Activated T-cell treated with anti-CD3 and anti-CD28 coated beads for 1 hour (primary cell): Measurements from ENCODE around the gene KRTAP4-3.
"Not testable (repeated sequence)": the region's sequence is repeated elsewhere in the genome, so short reads cannot be mapped to it uniquely, and the experiment has no call there.

Experiments
- DNase-seq: peaks from one replicate; pipeline ENCODE4 v3.0.0-alpha.2; 2020; ENCODE audit warnings: low read depth

The KRTAP4-3 gene

DNA sequence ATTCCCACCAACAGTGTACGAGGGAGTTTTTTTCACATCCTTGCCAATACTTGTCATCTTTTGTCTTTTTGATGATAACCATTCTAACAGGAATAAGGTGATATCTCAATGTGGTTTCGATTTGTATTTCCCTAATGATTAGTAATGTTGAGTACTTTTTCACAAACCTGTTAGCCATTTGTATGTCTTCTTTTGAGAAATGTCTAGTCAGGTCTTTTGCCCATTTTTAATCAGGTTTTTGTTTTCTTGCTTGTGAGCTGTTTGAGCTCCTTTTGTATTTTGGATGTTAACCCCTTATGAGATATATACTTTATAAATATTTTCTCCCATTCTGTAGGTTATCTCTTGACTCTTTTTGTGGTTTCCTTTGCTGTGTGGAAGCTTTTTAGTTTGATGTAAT lies 16.5 kb downstream of the KRTAP4-3 start:
- no peak for DNase-seq

DNA sequence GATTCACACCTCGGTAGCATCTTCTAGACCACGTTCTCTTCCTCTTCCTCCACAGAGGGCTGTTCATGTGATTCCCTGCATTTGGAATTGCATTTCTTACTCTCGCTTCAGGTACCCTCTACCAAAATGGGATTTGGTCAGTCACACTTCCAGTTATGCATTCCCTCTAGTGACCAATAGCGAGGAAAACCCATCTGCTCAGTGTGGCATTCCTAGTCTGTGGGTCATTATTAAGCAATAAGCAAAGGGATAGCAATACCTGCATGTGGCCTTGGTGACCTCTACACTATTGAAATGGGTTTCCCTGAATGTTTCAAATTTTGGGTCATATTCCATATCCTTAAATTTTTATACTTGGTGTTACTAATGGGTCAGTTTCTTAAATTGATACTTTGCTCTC lies 18.0 kb downstream of the KRTAP4-3 start:
- no peak for DNase-seq

DNA sequence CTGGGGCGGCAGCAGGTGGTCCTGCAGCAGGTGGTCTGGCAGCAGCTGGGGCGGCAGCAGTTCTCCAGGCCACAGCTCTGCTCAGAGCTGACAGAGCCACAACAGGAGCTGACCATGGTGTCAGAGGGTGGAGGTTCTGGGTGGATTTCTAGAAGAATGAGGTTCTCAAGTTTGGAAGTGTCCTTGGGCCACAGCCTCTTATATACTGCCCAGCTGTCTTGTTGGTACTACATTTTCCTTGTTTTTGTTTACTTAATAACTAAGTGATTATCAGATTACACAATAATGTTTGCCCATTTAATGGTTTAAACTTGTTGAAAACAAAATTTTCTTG lies 18.4 kb downstream of the KRTAP4-3 start, which contains the start of gene KRTAP4-5:
Gene KRTAP4-5, minus strand, starts transcription at position 174 of the 334 bp plus-strand sequence. Its CDS starts 58 bp downstream, at position 116.
- DNase-seq, result no peak

DNA sequence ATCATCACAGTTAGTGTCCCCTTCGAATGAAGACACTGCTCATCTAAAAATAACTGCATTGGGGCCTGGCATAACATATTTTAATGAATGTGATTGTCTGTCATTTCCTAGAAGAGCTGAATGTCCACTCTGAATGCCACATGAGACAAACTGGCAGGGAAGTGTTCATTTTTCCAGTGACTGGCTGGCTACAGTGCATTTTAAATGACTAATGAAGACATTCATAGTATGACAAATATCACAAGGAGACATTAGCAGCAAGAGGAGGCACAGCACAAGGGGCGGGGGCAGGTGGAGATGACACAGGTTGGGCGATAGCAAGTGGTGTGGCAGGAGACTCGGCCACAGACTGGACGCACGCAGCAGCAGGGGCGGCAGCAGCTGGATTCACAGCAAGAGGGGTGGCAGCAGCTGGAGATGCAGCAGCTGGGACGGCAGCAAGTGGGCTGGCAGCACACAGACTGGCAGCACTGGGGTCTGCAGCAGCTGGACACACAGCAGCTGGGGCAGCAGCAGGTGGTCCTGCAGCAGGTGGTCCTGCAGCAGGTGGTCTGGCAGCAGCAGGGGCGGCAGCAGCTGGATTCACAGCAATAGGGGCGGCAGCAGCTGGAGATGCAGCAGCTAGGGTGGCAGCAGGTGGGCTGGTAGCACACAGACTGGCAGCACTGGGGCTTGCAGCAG lies 18.9 kb downstream of the KRTAP4-3 start:
- not testable (repeated sequence) for DNase-seq

DNA sequence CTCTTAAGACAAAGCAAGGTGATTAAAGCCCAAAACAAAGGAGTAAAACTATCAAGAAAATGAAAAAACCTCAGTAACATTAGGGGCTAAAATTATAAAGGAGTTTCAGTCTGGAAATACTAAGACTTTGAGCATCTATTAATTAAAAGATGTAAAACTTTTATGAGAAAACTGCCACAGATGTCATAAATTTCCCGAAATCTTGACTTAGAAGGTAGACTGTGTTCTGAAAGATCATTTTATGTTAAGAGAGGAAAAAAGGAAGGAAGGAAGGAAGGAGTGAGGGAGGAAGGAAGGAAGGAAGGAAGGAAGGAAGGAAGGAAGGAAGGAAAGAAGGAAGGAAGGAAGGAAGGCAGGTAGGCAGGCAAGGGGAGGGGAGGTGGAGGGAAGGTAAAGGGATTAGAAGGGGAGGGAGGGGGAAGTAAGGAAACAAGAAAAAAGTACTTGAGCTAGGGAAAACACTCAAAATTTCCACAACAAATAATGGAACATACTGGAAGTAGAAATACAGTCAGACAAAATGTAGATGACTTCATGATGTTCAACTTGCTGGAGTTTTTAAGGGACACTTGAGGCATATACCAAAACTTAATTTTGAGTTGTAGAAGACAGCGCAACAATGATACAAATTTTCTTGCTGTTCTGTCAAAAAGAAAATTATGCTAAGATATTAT lies 20.4 kb downstream of the KRTAP4-3 start:
- no peak for DNase-seq

DNA sequence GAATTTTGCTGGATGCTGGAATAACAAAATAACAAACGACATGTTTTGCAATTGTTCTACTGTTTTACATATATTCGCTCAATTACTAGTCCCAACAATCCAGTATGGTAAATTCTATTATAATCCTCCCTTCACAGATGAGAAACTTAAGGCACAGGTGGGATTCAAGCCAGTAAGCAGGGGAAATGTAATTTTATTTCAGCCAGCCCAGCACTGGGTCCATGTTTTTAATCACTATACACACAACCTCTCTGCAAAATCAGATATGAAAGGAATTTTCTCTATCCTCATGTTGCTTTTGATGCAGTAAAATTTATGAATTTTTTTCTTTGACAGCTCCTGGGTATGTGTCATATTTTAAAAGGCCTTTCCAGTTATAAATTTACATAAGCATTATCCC lies 22.8 kb downstream of the KRTAP4-3 start:
- DNase-seq, result no peak

DNA sequence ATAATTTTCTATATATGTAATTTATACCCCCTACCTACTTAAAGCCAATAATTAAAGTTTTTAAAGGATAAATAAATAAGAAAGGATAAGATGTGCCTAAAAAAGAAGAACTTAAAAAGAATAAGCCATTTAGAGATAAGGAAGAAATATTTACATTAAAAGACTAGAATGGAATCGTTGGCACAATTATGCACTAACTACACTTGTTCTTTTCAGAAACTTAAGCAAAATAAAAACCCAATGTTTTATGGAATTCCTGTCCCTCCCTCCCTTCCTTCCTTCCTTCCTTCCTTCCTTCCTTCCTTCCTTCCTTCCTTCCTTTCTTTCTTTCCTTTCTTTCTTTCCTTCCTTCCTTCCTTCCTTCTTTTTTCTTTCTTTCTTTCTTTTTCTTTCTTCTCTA lies 23.2 kb downstream of the KRTAP4-3 start:
- no peak for DNase-seq

DNA sequence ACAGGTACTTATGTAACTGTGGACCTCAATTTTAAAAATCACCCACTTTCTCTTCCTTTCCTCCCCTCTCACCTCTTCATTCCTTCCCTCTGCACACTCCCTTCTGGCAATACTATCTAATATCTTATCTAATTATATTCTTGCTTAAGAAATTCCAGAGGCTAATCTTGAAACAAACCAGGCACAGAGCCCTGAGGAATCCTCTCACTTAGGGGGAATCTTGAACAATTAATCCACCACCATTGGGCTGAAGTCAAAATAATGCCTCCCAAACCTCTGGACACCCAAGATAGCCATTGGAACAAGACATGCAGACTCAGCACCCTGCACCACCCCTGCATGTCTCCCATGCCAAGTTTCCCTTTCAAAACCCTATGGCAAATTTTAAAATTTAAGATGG lies 26.7 kb downstream of the KRTAP4-3 start:
- no peak for DNase-seq

DNA sequence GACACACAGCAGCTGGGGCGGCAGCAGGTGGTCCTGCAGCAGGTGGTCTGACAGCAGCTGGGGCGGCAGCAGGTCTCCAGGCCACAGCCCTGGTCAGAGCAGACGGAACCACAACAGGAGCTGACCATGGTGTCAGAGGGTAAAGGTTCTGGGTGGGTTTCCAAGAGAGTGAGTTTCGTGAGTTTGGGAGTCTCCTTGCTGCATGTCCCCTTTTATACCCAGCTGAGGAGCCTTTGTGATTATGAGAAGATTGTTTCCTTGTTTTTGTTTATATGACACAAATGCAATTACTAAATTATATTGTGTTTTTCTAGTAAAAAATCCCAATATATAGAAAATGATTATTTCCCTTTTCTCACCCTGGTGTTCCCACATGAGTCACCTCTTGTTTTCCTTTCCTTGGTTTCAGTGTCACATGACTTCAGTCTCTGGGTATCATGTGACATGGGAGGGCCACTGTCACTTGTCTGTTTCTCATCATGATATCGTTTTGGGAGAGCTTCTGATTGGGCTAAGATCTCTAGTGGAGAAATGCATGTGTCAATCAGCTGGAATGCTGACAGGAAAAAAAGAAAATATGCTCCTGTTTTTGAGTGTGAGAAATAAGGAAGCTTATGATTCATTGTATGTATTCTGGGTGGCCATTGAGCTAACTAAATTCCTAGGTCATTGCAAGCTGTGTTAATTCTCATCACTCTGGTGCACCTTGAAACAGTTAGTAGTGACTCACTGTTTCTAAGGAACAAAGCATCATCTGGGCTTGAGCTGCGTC lies 27.5 kb downstream of the KRTAP4-3 start, which contains the start of gene KRTAP4-6:
Gene KRTAP4-6, minus strand, starts transcription at position 185 of the 772 bp plus-strand sequence. Its CDS starts 57 bp downstream, at position 128.
- no peak for DNase-seq

DNA sequence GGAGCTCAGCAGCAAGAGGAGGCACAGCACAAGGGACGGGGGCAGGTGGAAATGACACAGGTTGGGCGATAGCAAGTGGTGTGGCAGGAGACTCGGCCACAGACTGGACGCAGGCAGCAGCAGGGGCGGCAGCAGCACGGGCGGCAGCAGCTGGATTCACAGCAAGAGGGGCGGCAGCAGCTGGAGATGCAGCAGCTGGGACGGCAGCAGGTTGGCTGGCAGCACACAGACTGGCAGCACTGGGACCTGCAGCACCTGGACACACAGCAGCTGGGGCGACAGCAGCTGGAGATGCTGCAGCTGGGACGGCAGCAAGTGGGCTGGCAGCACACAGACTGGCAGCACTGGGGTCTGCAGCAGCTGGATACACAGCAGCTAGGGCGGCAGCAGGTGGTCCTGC lies 28.2 kb downstream of the KRTAP4-3 start:
- not testable (repeated sequence) for DNase-seq

DNA sequence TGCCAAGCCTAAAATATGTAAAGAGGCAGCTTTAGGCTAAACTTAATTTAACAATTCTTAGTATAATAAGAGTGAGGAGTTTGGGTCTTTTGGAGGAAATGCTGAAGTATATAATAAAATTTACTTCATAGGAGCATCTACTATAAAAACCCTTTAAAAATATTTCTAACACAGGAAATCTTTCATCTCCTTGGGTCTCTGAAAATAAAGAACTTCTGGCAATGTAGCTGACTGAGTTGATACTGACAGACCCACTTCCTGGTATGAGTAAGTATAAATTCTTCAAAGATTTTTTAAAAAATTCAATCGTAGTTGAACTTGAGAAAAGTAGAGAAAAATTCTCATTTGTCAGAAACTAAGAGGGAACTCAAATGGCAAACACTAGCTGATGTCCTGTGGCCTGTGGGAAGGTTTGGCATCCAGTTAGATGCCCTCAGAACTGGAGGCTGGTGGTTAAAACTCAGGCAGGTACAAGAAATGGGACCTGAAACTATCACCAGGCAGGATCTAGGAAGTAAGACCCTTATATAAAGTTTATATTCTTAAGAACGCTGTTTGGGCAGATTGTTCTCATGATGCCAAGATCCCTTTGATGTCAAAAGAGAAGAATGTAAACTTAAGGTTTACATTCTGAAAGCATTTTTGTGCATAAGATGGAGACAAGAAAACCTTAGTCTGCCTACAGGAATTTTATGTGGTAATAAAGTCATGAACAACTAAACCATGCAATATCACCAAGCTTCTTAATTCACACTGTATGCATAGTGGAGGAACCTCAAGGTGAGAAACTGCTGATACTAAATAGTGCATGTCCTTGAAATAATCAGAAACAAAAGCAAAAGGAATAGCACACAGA lies 33.9 kb downstream of the KRTAP4-3 start:
- no peak for DNase-seq

DNA sequence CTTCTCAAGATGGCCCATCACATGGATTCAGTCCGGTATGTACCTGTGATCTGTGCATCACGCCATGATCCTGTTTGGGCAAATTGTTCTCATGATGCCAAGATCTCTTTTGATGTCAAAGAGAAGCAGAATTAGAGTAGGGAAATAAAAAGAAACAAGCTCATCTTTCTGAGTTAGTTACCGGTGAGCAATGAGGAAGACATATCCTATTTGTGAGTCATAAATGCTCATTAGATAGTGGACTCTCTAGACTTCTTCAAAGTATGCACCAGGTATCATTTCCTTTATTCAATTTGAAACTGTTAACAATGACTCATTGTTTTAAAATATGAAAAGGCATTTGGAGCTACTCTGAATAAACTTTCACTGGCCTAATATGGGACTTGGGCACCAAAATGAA lies 36.0 kb downstream of the KRTAP4-3 start:
- no peak for DNase-seq

DNA sequence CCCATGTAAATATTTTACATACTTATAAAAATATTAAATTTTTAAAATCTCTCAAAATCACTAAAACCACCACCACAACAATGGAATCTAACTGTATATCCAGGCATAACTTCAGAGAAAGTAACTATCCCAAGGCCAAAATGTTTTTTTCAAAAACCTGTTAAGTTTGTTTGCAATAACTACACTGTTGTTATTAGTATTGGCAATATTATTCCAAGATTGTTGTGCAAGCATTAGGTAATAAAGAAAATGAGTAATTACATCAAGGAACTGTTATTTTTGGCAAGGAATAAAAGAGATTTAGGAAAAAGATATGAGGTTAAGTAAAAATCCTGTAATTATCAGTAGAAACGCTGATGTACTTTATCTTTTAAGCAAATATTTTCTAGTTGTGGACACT lies 40.6 kb downstream of the KRTAP4-3 start:
- DNase-seq, result no peak

DNA sequence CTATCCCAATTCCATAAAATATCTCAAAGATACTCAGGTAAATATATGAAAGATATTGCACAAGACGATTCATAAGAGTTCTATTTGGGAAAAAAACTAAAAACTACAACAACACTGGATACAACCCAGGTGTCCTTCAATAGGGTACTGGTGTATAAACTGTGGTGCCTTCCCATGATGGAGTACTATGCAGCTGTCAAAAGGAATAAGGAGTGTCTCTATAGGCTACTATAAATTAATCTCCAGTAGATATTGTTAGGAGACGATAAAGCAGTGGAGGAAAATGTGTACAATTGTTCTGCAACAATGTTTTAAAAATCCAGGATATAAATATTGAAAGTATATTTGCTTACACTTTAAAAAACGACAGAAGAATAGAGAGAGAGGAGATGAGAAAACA lies 41.6 kb downstream of the KRTAP4-3 start:
- no peak for DNase-seq

DNA sequence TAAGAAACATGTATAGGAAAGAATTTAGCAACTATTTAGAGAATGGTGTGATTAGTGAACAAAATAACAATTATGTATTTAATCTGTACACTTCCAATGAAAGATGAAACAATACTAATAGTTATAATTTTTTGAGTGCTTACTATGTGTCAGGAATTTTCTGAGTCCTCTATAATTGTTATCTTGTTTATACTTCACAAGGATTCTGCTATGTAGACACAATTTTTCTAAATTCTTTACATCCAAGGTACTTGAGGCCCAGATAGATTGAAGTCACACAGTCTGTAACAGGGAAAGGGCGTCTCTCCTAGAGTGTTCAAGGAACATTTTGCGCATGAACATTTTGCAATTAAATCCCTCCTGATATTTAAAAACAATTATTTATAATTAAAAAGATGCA lies 43.0 kb downstream of the KRTAP4-3 start:
- no peak for DNase-seq

DNA sequence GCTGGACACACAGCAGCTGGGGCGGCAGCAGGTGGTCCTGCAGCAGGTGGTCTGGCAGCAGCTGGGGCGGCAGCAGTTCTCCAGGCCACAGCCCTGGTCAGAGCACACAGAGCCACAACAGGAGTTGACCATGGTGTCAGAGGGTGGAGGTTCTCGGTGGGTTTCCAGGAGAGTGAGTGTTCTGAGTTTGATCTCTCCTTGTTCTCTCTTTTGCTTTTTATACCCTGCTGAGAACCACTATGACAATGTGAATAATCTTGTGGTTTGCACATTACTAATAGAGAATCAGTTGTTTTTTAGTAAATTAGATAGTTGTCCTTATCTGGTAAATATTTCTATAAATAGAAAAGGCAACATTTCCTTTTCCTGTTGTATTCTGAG lies 44.0 kb downstream of the KRTAP4-3 start, which contains the start of gene KRTAP4-12:
Gene KRTAP4-12, minus strand, starts transcription at position 192 of the 381 bp plus-strand sequence. Its CDS starts 60 bp downstream, at position 132.
- DNase-seq, result not testable (repeated sequence)

DNA sequence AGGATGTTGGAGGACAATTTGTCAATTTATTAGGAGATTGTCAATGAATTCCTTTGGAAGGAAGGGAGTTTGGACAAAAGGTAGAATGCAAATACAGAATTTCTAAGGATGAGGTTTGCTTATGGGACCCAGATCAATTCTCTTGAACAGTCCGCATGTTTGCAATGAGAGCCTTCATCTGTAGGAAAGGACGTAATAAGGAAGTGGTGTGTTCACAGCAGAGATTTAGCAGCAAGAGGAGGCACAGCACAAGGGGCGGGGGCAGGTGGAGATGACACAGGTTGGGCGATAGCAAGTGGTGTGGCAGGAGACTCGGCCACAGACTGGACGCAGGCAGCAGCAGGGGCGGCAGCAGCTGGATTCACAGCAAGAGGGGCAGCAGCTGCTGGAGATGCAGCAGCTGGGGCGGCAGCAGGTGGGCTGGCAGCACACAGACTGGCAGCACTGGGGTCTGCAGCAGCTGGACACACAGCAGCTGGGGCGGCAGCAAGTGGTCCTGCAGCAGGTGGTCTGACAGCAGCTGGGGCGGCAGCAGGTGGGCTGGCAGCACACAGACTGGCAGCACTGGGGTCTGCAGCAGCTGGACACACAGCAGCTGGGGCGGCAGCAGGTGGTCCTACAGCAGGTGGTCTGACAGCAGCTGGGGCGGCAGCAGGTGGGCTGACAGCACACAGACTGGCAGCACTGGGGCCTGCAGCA lies 44.6 kb downstream of the KRTAP4-3 start:
- not testable (repeated sequence) for DNase-seq

DNA sequence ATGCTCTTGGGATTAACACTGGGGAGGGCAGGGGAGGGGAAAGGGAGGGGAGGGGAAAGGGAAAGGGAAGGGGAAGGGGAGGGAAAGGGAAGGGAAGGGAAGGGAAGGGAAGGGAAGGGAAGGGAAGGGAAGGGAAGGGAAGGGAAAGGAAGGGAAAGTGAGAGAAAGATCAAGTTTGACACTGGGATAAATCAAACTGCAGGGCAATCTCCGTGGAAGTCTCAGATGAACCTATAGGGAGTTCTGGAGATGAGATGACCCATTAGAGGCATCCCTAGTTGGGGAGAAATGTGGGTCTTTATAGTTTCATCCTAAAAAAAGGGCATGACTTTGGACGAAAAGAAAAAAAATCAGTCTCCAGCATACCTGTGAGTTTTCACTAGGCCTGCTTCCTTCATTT lies 46.3 kb downstream of the KRTAP4-3 start:
- DNase-seq, result no peak

DNA sequence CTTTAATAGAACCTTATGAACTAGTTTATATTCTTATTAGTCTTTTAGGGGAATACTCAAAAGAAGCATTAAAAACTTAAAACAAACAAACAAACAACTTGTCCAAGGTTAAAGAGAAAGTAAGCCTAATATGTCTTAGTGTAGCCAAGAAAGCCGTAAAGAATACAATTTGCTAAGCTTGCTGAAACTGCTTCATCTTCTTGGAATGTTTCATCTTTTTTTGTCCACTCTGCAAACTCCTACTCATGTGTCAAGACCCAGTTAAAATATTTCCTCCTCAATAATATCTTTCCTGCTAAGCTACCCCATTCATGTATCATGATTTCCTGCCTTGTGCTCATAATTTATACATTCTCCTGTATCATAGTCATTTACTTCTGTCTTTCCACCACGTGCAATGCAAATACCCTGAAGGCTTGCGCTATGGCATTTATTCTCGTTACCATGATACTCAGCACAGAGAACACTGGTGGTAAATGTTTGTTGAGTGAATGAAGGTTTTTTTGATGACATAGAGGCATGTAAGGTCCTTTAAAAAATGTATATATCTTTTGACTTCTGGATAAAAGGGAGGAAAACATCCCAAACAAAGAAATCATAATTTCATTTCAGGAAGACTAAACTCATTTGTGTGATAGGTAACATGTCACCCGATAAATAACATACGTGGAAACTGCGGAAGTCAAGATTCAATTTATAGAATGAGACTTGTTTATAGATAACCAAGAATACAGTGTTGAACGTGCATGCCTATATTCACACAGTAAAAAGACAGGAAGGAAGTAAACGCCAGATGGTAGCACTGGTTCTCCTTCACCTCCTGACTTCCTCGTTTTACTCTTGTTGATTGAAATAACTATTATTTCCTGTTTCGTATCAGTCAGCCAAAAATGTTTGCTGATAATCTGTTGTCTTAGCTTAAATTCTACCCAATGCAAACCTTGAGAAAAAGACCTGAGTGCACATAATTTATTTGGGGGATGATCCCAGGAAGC lies 48.0 kb downstream of the KRTAP4-3 start:
- DNase-seq, result not testable (repeated sequence)

DNA sequence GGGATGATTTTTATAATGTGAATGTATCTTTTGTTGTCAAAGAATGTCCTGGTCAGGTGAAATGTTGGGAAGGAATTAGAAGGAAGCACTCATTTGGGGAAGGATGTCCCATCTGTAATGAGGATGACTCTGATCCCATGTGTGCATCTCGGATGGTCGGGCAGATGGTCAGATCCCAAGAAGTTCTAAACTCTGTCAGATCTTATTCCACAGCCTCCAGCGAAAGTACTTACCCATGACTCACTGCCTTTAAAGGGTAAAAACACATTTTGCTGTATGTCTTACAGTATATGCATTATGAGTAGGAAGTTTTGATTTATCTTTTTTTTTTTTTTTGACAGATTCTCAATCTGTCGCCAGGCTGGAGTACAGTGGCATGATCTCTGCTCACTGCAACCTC lies 49.3 kb downstream of the KRTAP4-3 start:
- no peak for DNase-seq
